Measurements from ENCODE around the gene HASPIN. TPM values are rescaled to one million over a fixed set of nuclear protein-coding genes. Genes with fewer than 3 reads are reported as not detected.
"Not testable (repeated sequence)": the region's sequence is repeated elsewhere in the genome, so short reads cannot be mapped to it uniquely, and the experiment has no call there.

The HASPIN gene
- total and polyA plus RNA-seq, 5 experiments from 2014 or later: 0.13 to 0.57 (median 0.33) TPM; not detected in 1

DNA sequence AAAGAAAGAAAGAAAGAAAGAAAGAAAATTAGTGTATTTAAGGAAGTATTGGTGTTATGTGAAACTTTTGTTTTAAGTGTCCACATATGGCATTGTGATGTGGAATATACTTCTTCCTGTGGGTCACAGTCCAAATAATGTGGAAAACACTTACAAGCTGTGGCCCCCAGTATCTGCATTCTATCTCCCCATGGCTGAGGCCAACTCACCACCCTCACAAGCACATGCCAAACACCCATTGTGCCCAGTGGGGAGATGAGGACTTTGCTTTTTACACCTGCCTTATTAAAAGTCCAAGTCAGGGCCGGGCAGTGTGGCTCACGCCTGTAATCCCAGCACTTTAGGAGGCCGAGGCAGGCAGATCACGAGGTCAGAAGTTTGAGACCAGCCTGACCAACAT is 23.8 kb upstream of the HASPIN start:
- POLR2A ChIA-PET: no interaction called here
- peaks cover 0 to 2% (median 0%) of the 10 kb centered on the region in 3 donors for H3K36me3 Mint-ChIP-seq
- ATAC-seq: no peak
- peaks cover 0 to 25% (median 16%) of the 10 kb centered on the region in 4 donors for H3K4me1 Mint-ChIP-seq
- peak overlapping the region in 1 of 10 donors; percentile 43 for H3K27ac Mint-ChIP-seq
- H3K27me3 Mint-ChIP-seq: no peaks in the 10 kb centered on the region
- H3K9me3 Mint-ChIP-seq: peaks cover 0 to 3% (median 0%) of the 10 kb centered on the region in 9 donors
- no peak for DNase-seq
- no peak overlapping the region for H3K4me3 Mint-ChIP-seq

DNA sequence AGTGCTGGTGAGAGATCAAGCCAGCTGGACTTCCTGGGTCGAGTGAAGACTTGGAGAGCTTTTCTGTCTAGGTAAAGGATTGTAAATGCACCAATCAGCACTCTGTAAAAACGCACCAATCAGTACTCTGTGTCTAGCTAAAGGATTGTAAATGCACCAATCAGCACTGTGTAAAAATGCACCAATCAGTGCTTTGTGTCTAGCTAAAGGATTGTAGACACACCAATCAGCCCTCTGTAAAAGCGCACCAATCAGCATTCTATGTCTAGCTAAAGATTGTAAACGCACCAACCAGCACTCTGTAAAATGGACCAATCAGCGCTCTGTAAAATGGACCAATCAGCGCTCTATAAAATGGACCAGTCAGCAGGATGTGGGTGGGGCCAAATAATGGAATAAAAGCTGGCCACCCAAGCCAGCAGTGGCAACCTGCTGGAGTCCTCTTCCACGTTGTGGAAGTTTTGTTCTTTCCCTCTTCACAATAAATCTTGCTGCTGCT is 21.6 kb upstream of the HASPIN start:
- POLR2A ChIA-PET, H3K27me3 Mint-ChIP-seq, H3K36me3 Mint-ChIP-seq, DNase-seq, H3K9me3 Mint-ChIP-seq, ATAC-seq, H3K4me3 Mint-ChIP-seq: not testable (repeated sequence)
- Mint-ChIP-seq H3K27ac (peak overlapping the region in 1 of 10 donors; percentile 35), H3K4me1 (peaks cover 0 to 19% (median 1%) of the 10 kb centered on the region in 4 donors)

DNA sequence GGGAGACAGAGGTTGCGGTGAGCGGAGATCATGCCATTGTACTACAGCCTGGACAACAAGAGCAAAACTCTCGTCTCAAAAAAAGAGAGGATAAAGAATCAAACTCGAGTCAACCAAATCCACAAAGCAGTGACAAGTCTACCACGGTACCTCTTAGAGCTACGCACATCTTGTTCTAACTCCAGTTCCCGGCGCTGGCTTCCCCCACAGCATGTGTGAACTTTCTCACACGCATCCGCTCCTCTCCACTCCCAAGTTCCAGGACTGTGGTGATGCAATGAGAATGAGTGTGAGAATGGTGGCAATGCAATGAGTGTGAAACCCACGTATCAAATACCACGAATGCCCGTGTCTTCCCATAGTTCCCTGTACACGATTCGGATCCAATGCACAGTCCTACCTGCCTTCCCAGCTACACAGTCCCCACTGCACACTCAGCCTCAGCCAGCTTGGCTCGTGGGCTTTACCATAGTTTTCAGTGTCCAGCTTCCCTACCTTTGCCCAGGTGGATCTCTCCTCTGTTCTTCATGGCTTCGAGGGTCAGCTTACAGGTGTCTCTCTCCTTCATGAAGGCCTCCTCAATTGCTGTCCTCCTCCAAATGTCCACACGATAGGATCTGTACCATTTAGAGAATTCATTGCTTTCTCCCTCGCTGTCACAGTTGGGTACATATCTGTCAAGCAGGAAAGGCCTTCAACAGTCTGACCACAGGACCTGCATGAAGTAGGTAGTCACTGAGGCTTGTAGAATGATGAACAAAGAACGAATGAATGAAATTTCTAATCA is 18.6 kb upstream of the HASPIN start:
- Mint-ChIP-seq H3K9me3 (peaks cover 0 to 3% (median 0%) of the 10 kb centered on the region in 9 donors), H3K4me1 (peaks cover 0 to 28% (median 4%) of the 10 kb centered on the region in 4 donors), H3K27ac (peak overlapping the region in 1 of 10 donors; percentile 29), H3K4me3 (no peak overlapping the region), H3K27me3 (no peaks in the 10 kb centered on the region), H3K36me3 (peaks cover 0 to 2% (median 0%) of the 10 kb centered on the region in 3 donors)
- POLR2A ChIA-PET: no interaction called here
- ATAC-seq: no peak
- no peak for DNase-seq

DNA sequence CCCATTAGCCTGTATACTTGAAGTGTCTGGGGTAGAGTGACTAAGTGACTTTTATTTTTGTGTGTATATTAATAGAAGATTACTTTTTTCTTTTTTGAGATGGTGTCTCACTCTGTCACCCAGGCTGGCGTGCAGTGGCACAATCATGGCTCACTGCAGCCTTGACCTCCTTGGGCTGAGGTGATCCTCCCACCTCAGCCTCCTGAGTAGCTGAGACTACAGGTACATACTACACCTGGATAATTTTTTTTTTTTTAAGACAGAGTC is 18.1 kb upstream of the HASPIN start:
- H3K36me3 Mint-ChIP-seq, POLR2A ChIA-PET, H3K27me3 Mint-ChIP-seq, H3K9me3 Mint-ChIP-seq, H3K4me3 Mint-ChIP-seq, ATAC-seq, DNase-seq: not testable (repeated sequence)
- H3K27ac Mint-ChIP-seq: peak overlapping the region in 1 of 10 donors; percentile 29
- peaks cover 0 to 29% (median 6%) of the 10 kb centered on the region in 4 donors for H3K4me1 Mint-ChIP-seq

GRCh38 chr17:3708366-3708765 is 15.3 kb upstream of the HASPIN start:
- H3K9me3 Mint-ChIP-seq: no peaks in the 10 kb centered on the region
- no peak overlapping the region for H3K4me3 Mint-ChIP-seq
- no peak for ATAC-seq
- H3K27ac Mint-ChIP-seq: peak overlapping the region in 4 of 10 donors; percentile 59 to 78 (median 66)
- POLR2A ChIA-PET: interaction anchor here (0.7 to 2.6 kb wide), 3 partner anchors 13 to 258 kb away, joined by 3 to 10 read pairs (median 3); partner anchors contain the start of genes HASPIN and P2RX5
- DNase-seq: no peak
- H3K36me3 Mint-ChIP-seq: peaks cover 0 to 8% (median 2%) of the 10 kb centered on the region in 3 donors
- H3K4me1 Mint-ChIP-seq: peaks cover 9 to 50% (median 30%) of the 10 kb centered on the region in 4 donors
- no peaks in the 10 kb centered on the region for H3K27me3 Mint-ChIP-seq

GRCh38 chr17:3710951-3711383 is 12.7 kb upstream of the HASPIN start:
- H3K4me3 Mint-ChIP-seq: peak overlapping the region in 9 of 10 donors; percentile 26 to 79 (median 63)
- no peaks in the 10 kb centered on the region for H3K9me3 Mint-ChIP-seq
- ATAC-seq (peak; percentile 99), DNase-seq (peak in 9 of 10 donors; percentile 66 to 86 (median 74))
- peak overlapping the region in 9 of 10 donors; percentile 77 to 91 (median 88) for H3K27ac Mint-ChIP-seq
- peaks cover 0 to 28% (median 10%) of the 10 kb centered on the region in 3 donors for H3K36me3 Mint-ChIP-seq
- POLR2A ChIA-PET: interaction anchor here (0.6 to 3.5 kb wide), 9 partner anchors 10 to 1200 kb away, joined by 3 to 25 read pairs (median 4); partner anchors contain the start of genes CTNS, HASPIN, METTL16 and P2RX5
- H3K27me3 Mint-ChIP-seq: no peaks in the 10 kb centered on the region
- peaks cover 14 to 51% (median 37%) of the 10 kb centered on the region in 4 donors for H3K4me1 Mint-ChIP-seq

DNA sequence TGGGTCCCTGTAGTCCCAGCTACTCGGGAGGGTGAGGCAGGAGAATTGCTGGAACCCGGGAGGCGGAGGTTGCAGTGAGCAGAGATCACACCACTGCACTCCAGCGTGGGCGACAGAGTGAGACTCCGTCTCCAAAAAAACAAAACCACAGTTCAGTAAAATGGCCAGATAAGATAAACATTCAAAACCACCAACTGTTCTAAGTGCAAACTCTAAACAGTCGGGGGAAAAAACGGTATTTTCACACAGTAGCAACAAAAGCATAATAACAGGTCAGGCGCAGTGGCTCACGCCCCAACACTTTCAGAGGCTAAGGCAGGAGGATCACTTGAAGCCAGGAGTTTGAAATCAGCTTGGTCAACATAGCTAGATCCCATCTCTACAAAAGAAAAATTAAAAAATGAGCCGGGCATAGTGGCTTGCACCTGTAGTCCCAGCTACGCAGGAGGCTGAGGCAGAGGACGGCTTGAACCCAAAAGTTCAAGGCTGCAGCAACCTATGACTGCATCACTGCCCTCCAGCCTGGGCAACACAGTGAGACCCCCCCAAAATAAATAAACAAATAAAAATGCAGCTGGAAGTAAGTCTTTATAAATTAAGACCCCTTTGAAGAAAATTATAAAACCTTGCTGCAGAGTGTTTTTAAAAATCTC is 10.8 kb upstream of the HASPIN start:
- Mint-ChIP-seq H3K4me1 (peaks cover 16 to 56% (median 47%) of the 10 kb centered on the region in 4 donors), H3K36me3 (peaks cover 4 to 47% (median 24%) of the 10 kb centered on the region in 3 donors), H3K27ac (peak overlapping the region; percentile 75 to 90 (median 87)), H3K27me3 (no peaks in the 10 kb centered on the region), H3K9me3 (no peaks in the 10 kb centered on the region), H3K4me3 (peak overlapping the region; percentile 16 to 63 (median 40))
- DNase-seq (no peak), ATAC-seq (no peak)
- POLR2A ChIA-PET: interaction anchor here (1.1 to 3.5 kb wide), 2 partner anchors 10 to 16 kb away, joined by 3 to 25 read pairs; partner anchors contain the start of genes HASPIN and P2RX5

DNA sequence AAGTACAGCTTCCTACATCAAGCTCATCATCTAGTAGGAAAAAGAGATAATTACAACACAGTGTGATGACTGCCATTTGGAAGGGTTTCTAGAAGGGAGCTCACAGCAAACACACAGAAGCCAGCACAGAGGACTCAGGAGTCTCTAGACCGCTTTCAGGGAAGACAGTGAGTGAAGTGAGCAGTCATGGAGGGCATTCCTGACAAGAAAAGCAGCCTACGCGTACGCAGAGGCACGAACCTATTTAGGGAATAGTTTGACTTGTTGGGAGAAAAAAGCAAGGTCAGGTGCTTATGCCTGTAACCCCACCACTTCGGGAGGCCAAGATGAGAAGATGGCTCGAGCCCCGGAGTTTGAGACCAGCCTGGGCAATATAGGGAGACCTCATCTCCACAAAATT is 8.4 kb upstream of the HASPIN start:
- no peaks in the 10 kb centered on the region for H3K27me3 Mint-ChIP-seq
- peak overlapping the region in 4 of 10 donors; percentile 40 to 86 (median 76) for H3K27ac Mint-ChIP-seq
- H3K9me3 Mint-ChIP-seq: no peaks in the 10 kb centered on the region
- H3K36me3 Mint-ChIP-seq: peaks cover 4 to 64% (median 24%) of the 10 kb centered on the region in 3 donors
- H3K4me1 Mint-ChIP-seq: peaks cover 18 to 56% (median 50%) of the 10 kb centered on the region in 4 donors
- no peak overlapping the region for H3K4me3 Mint-ChIP-seq
- no peak for ATAC-seq
- POLR2A ChIA-PET: interaction anchor here (0.6 to 1.4 kb wide), 3 partner anchors 8 to 641 kb away, joined by 3 to 7 read pairs (median 5); partner anchors contain the start of gene HASPIN
- DNase-seq: no peak

GRCh38 chr17:3718201-3718600 is 5.5 kb upstream of the HASPIN start:
- Mint-ChIP-seq H3K27ac (peak overlapping the region in 1 of 10 donors; percentile 46), H3K4me1 (peaks cover 19 to 57% (median 52%) of the 10 kb centered on the region in 4 donors), H3K27me3 (no peaks in the 10 kb centered on the region), H3K9me3 (no peaks in the 10 kb centered on the region), H3K36me3 (peaks cover 4 to 70% (median 22%) of the 10 kb centered on the region in 3 donors), H3K4me3 (peak overlapping the region in 1 of 10 donors; percentile 18)
- POLR2A ChIA-PET: interaction anchor here (0.8 to 1.6 kb wide), 2 partner anchors 17 to 22 kb away, joined by 4 to 6 read pairs; partner anchors contain the start of gene P2RX5
- DNase-seq (no peak), ATAC-seq (no peak)

DNA sequence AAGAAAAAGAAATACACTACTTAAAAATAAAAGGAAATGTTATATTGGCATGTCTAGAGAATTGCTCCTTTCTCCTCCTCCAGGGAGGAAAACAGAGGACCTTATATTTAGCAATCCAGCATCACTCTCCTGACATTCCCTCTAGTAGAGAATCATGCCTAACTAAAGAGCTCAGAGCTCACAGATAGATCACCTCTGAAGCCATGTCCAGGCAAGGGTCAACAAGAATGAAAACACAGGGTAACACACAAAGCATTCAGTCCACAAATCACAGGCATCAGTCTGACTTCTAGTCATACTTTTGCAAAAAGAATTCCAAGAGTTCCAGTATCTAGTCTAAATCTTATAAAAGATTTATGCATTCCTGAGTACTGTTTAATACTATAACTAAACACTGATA is 4.4 kb upstream of the HASPIN start:
- Mint-ChIP-seq H3K4me1 (peaks cover 19 to 56% (median 52%) of the 10 kb centered on the region in 4 donors), H3K27me3 (no peaks in the 10 kb centered on the region), H3K9me3 (no peaks in the 10 kb centered on the region), H3K36me3 (peaks cover 4 to 65% (median 22%) of the 10 kb centered on the region in 3 donors), H3K27ac (peak overlapping the region in 2 of 10 donors; percentile 78 to 91), H3K4me3 (no peak overlapping the region)
- POLR2A ChIA-PET: interaction anchor here (0.7 to 1.6 kb wide), 3 partner anchors 18 to 246 kb away, joined by 4 to 6 read pairs (median 6); no protein-coding TSS in a partner anchor
- no peak for DNase-seq
- no peak for ATAC-seq

- peak overlapping the region; percentile 80 to 96 (median 92) for H3K4me3 Mint-ChIP-seq
- ATAC-seq (no peak), DNase-seq (no peak)
- H3K27me3 Mint-ChIP-seq: no peaks in the 10 kb centered on the region
- H3K9me3 Mint-ChIP-seq: no peaks in the 10 kb centered on the region
- peaks cover 17 to 62% (median 43%) of the 10 kb centered on the region in 4 donors for H3K4me1 Mint-ChIP-seq
- peak overlapping the region; percentile 82 to 96 (median 92) for H3K27ac Mint-ChIP-seq
- H3K36me3 Mint-ChIP-seq: peaks cover 0 to 30% (median under 1%) of the 10 kb centered on the region in 3 donors
- POLR2A ChIA-PET: interaction anchor here (0.7 to 2.3 kb wide), 12 partner anchors 7 to 421 kb away, joined by 3 to 25 read pairs (median 5); partner anchors contain the start of genes CTNS, CYB5D2, P2RX5 and SHPK
These were observed 987 bp upstream of the HASPIN start for GRCh38 chr17:3722716-3723115.

DNA sequence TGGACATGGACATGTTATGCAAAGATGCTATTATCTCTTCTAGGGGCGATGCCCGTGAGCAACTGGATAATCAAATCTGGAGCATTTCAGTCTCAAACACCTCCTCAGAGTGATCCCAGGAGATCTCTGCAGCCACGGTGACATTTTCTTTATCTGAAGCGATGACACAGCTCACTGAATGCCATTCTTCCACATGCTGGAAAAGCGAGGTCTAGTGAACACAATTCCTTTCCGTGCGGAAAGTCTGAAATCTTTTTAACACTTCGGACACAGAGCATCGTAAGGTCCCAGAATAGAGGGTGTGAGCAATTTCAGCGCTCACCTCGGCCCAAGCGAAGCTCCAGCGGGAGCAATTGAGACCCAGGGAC is 531 bp upstream of the HASPIN start:
- H3K27ac Mint-ChIP-seq: peak overlapping the region; percentile 82 to 96 (median 92)
- H3K36me3 Mint-ChIP-seq: peaks cover 0 to 28% (median 0%) of the 10 kb centered on the region in 3 donors
- no peaks in the 10 kb centered on the region for H3K27me3 Mint-ChIP-seq
- ATAC-seq (no peak), DNase-seq (no peak)
- H3K9me3 Mint-ChIP-seq: no peaks in the 10 kb centered on the region
- peaks cover 17 to 58% (median 41%) of the 10 kb centered on the region in 4 donors for H3K4me1 Mint-ChIP-seq
- peak overlapping the region; percentile 80 to 96 (median 92) for H3K4me3 Mint-ChIP-seq
- POLR2A ChIA-PET: interaction anchor here (1.2 to 2.3 kb wide), 12 partner anchors 8 to 420 kb away, joined by 3 to 25 read pairs (median 6); partner anchors contain the start of genes CTNS, CYB5D2, P2RX5 and SHPK

Measured in naive thymus-derived CD8-positive, alpha-beta T cell (primary cell).